GM12801 (cell line): ENCODE results near the gene LDAH.

ENCODE experiments used
- TF ChIP-seq, protein P1 (sequence below): IDR thresholded peaks from one replicate; pipeline ENCODE4 v1.5.1; 2011; ENCODE audit warnings: control low read depth; ENCODE audit not compliant: insufficient read length; ENCODE audit errors: extremely low read depth

LDAH gene

DNA sequence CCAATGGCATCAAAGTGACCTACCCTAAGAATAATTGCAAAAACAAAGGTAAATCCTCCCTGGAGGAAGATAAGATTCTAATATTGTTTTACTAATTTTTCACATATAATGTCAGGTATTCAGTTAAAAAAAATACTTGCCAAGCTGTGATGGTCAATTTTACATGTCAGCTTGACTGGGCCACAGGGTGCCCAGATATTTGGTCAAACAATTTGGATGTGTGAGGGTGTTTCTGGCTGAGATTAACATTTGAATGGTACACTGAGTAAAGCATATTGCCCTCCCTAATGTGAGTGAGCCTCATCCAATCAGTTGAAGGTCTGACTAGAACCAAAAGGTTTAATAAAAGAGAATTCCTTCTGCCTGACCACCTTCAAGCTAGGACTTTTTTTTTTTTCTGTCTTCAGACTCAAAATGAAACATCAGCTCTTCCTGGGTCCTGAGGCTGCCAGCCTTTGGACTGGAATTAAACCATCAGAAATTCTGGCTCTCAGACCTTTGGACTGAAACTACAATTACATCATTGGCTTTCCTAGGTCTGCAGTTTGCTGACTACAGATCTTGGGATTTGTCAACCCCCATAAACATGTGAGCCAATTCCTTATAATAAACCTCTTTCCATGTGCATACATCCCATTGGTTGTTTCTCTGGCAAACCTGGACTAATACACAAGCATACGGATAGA is 65.4 kb downstream of the LDAH start:
- TF ChIP-seq, protein P1, sequence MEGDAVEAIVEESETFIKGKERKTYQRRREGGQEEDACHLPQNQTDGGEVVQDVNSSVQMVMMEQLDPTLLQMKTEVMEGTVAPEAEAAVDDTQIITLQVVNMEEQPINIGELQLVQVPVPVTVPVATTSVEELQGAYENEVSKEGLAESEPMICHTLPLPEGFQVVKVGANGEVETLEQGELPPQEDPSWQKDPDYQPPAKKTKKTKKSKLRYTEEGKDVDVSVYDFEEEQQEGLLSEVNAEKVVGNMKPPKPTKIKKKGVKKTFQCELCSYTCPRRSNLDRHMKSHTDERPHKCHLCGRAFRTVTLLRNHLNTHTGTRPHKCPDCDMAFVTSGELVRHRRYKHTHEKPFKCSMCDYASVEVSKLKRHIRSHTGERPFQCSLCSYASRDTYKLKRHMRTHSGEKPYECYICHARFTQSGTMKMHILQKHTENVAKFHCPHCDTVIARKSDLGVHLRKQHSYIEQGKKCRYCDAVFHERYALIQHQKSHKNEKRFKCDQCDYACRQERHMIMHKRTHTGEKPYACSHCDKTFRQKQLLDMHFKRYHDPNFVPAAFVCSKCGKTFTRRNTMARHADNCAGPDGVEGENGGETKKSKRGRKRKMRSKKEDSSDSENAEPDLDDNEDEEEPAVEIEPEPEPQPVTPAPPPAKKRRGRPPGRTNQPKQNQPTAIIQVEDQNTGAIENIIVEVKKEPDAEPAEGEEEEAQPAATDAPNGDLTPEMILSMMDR, result no peak

DNA sequence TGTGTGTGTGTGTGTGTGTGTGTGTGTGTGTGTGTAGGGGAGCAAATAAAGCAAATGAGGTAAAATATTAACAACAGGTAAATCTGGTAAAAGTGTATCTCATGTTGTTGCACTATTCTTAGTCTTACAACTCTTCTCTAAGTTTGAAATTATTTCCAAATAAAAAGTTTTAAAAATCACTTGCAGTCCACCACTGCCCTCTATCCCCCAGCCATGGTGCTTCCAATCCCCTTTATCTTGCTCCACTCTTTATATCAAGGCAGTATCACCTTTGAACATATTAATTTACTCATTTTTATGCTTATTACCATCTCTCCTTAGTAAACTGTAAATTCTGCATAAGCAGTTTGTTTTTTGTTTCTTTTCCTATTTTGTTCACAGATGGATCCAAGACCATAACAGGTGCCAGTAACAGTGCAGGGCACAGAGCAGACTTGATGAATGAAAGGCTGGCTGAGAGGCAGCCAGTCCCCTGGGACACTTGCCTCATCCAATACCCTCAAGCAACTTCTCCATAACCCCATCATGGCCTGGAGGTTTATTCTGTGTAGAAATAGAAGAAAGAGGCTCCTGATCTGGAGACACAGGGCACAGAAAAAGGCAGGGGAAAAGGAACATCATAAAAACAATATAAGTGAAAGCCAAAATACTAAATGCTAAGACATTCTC is 67.6 kb downstream of the LDAH start:
- TF ChIP-seq, protein P1, result no peak

DNA sequence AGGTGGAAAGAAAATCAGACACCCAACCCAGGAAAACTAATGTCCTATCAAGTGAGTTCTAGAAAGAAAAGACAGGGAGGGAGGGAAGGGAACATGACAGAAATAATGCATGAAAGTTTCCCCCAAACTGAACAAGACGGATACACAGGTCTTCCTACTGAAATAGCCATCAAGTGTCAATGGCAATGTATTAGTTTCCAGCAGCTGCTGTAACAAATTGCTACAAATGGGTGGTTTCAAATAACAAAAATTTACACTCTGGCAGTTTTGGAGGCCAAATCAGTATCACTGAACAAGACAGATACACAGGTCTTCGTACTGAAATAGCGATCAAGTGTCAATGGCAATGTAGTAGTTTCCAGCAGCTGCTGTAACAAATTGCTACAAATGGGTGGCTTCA is 70.6 kb downstream of the LDAH start:
- TF ChIP-seq, protein P1, result no peak

DNA sequence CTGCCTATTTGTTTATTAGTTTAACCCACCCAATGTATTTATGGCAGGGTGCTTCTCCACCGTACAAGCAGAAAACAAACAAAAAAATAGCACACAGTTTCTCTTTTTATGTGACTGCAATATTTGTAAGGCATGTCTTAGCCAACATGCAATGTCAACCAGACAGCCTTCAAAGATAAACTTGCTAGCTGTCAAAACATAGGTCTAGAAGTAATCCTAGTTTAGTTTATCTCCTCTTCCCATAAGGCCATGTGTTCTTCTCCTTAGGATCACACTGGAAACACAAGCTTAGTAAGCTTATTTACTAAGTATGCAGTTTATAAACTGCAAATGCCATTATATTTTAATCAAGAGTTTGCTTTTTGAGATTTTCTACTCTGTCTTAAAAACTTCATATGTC is 75.6 kb downstream of the LDAH start:
- TF ChIP-seq, protein P1, result no peak

DNA sequence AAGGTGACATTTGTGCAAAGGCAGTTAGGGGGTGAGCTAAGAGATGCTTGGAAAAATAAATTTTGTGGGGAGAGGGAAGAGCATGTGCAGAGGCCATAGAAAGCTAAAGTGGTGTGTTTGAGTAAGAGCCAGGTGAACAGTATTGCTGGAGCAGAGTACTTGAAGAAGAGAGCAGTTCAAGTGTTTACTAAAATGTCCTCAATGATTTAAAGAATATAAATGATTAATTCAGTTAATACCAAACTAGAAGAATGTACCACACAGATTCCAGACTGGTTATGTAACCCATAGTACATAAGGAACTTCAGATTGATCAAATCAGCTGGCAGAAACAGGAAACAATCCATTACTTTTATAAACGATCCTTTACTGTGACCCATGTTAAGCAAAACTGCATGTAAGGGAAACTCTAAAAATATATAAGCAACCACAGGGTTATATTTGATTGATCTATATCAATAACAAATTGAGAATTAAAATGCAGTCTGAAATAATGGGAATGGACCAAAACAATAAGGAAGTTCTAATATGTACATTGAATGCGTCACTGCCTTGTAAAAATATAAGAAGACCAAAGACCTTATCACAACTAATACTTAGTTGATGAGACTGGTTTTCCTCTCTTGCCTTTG is 76.9 kb downstream of the LDAH start:
- TF ChIP-seq, protein P1, result no peak

DNA sequence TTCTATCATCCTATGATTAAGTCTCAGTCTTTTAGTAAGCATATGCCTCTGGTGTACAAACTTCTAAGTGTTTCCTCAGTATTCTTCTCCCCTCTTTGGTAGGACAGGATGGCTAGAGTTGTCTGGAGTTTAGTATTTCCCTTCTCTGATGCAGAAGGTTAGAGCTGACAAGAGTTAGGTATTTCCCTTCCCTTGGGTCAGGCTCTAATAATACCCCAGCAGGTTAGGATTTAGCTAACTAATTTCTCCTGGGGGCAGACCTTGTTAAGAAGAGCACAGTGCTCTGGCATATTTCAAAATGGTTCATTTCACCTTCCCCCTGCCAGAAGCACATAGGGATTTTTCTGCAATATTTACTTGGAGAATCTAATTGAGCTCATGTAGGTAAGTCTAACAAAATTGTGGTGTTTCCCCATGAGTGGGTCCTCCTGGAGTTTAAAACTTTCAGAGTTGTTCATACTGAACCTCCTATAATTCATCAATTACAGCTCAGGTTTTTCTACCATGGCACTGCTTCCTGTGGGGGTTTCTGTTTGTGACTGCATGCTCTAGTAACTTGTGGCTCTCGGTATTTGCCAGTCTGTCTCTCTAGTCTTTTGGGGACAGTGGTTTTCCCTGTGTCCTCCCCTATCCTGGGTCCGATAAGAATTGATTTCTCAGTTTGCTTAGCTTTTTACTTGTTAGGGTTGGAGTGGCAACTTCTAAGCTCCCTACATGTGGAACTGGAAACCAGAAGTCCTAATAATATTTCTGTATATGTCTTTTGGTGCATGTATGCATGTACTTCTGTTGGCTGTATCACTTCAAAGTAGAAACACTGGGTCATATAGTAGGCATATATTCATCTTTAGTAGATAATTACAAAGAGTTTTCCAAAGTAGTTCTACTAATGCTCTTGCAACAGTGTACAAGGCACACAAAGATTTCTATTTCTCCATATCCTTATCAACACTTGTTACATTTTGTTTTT is 78.2 kb downstream of the LDAH start:
- TF ChIP-seq, protein P1, result no peak

DNA sequence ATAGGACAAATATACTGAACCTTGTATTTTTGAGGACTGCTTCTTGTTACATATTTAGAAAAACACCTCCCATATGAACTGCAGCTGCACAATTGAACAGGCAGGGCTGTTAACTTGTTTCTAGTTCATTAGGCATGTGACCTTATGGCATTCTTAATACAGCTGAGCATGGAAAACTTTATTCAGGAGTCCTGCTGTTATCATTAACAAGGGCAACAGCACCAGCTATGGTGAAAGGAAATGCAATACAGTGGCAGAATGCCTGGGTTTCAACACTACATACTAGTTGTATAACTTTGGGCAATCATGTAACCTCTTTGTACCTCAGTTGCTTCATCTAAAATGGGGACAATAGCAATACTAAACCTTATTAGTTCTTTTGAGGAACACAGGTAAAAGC is 84.1 kb downstream of the LDAH start:
- TF ChIP-seq, protein P1, result no peak
